Fibroblast of upper back skin (primary cell): ENCODE measurements around the gene PTPRE.
A peak's percentile ranks its signal among the peaks of the same experiment; 100 is the strongest.

Source experiments
- DNase-seq: peaks from one replicate; pipeline ENCODE4 v3.0.0-alpha.2; 2013

Gene PTPRE

DNA sequence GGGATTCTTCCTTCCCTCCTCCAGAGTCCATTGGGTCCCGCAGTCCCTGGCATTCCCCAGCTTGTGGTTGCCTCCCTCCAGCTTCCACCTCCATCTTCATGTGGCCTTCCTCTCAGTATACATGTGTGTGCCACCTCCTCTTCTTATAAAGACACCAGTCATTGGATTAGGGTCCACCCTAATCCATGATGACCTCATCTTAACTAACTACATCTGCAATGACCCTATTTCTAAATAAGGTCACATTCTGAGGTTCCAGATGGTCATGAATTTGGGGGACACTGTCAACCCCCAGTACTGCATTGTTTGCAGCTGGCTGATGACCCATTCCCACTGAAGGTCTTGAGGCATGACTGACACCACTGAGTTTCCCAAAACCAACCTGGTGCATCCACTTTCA lies 99.0 kb downstream of the PTPRE start:
- no peak for DNase-seq

DNA sequence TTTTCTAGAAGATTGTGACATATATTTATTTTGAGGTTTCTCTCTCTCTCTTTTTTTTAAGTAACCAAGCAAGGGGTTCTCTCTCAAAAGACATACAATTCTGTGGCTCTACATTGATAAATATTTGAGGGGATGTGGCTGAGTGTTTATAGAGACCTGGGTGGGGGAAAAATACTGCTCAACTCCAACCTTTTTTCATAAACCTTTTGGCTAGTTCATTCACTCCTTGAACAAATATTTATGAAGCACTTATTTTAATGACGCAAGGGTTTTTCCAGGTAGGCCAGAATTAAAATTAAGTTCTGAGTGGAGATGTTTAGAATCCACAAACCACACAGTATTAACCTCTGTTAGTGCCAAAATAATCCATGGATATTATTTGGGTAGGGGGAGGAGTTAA lies 100.2 kb downstream of the PTPRE start:
- no peak for DNase-seq

DNA sequence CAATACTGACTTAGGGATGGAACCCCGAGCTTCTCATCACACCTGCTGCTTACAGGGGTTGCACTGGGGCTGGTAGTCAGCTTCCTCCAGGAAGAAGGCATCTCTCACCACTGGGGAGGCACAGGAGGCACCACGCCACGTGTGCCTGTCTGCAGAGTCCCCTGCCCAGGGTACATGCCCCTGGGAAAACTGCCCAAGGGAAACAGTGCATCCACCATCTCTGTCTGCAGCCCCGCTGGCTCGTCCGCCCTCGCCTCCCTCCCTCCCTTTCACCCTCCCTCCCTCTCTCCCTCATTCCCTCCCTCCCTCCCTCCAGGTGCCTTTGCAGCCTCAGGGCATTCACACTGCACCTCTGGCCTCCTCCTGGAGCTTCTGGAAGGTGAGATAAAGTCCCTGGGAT lies 101.1 kb downstream of the PTPRE start:
- no peak for DNase-seq

DNA sequence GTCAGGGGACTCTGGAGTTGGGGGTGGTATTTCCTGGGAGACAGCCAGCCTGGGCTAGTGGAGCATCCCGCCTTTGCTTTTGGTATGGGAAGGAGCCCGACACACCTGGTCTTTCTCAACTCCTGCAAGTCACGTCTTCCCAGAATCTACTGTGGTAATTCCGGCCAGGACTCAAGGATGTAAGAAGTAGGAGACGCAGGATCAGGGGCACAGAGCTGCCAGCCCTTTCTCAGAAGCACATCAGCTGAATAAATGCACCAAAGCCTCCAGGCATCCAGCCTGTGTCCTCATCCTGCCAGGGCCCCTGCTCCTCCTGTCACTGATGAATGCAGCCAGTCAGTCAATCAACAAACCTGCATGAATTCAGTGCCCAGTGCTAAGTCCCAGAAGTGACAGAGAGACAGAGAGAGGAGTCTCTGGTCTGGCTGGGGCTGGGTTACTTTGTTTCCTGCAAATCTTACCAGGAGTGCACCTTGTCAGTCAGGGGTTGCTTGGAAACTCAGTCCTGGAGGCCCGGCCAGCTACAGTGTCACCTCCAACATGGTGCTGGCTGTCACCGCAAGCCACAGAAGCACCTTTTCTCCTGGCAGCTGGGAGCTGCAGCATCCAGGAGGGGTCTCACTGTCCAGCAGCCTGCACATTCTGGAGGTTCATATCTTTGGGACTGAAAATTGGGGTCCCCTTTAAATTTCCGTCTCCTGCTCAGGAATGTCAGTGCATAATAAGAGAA lies 101.8 kb downstream of the PTPRE start:
- DNase-seq: no peak

DNA sequence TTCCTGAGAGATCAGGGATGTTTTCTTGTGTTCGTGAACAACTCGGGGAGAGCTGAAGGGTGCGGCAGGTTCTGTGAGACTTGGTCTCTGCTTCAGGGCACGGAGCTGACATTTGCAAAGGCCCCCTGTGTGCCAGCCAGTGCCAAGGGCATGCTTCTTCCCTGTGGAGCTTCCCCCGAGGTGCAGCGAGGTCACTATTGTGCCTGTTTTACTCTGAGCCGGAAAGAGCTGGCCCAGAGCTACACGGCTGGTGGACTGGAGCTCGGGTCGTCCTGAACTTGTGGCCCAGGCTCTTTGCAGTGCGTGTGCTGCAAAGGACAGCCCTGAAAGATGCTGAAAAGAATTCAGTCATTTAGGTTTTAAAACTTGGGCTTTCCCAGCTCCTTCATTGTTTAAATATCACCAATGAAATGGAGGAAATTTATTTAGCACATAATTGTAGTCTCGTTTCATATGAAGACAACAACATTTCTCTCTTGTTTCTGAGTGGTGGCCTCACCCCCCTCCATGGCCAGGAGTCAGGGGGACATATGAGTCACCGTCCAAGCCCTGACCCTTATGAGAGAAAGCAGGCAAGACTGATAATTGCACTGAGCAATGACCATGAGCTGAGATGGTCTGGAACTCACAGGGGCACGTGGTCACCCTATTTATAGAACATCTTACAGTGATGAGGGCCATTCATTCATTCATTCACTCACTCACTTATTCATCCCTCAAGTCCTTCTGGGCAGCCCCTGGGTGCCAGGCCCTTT lies 102.6 kb downstream of the PTPRE start:
- DNase-seq: no peak

DNA sequence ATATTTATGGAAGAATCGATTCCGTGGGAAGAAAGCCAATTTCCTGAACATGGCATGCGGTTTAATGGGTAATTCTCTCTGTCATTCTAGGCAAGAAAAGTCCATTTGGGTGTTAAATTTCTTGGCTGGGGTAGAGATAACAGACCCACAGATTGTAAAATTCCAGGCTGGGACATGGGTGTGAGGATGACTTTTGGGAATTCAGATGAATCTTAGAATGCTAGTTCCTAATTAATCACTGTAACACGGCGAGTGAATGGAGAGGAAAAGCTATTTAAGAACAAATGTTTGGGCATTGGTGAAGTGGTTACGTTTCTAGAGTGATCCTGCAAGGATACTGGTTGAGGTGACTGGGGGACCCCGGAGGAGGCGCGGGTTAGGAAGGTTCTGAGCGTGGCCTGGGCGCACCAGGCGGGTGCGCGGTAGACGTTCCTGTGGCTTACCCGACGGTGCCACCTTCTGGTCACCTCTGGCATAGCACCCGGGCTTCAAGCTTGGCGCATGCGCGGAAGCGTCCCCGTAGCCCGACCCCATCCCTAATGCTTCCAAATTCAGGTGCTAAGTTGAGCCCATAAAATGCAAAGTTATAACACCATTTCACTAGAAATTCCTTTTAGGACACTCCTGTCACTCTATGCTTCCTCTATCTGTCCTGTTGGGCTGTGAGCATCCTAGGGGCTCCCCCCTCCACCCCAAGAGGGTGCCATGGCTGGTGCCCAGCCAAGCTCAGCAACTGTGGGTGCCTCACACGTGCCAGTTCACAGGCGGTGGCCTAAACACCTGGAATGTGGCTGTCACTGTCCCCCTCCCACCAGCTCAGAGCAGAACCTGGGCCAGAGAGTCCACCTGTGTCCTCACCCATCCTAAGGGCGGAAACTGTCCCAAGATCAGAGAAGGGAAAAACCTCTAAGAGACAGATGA lies 104.4 kb downstream of the PTPRE start:
- peak; percentile 53 for DNase-seq

DNA sequence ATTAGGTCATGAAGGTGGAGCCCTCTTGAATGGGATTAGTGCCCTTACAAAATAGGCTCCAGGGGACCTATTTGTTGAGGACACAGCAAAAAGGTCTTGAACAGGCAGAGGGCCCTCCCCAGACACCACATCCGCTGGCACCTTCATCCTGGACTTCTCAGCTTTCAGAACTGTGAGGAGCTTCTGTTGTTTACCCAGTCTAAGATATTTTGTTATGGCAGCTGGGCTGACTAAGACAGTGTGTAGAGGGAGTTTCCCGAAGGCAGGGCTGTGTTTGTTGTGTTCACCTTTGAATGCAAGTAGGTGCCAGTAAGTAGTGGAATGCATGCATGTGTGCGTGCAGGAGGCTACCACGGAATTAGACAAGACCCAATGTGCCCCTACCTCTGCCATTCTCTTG lies 106.7 kb downstream of the PTPRE start:
- DNase-seq: no peak

DNA sequence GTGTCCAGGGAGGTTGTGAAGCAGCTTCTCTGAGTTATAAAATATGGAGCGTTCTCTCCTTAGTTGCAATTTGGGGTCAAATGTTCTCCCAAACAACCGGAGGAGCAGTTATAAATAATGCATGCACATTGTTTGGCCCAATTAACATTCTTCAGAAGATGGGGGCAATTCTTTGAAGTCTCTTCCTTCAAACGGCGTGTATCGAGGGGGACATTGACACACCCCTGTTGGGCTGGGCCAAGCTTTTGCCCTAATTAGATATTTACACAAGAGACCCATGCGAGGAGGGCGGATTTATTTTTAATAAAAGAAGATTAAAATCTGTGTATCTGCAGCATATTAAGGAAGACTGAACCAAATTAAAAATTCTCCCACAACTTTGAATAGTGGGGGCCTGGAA lies 107.3 kb downstream of the PTPRE start:
- no peak for DNase-seq

DNA sequence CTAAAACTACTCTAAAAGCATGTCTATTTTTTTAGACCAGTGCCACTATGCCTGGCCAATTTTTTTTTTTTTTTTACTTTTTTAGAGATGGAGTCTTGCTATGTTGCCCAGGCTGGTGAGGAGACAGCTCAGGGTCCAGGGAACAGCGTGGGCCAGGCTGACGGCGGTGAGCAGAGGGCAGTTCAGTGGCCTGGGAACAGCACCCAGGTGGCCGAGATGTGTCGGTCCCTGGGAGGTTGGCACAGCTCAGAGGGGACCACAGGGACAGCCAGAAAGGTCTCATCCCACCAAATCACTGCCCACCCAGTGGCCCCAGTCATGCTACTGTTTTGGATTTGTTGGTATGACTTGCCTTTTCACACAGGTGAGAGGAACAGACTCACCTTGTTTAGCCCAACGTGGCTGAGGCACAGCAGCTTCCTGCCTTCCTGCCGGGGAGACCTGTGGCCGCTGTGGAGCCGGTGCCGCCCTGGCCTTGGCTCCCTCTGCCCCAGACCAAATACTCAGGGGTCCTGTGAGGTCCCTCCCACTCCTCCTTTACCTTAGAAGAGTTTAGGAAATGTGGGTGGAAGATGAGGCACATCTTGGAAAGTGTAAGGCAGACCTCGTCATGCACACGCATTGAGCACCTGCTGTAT lies 109.6 kb downstream of the PTPRE start:
- no peak for DNase-seq

DNA sequence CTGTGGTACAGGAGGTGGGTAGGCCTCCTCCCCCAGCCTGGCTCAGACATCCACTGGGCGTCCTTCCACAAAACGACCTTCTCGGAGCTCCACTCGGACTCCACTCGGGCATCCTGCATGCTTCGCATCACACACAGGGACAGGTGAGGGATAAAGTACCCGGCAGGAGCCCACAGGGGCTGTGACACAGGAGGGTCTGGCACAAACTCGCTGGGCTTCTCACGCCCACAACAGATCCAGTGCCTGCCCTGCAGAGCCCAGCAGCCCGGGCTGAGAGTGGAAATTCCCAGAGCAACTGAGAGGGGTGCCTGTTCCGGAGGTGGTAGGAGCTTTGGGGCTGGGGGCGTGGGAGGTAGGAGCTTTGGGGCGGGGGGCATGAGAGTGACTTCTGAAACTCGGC lies 110.9 kb downstream of the PTPRE start:
- no peak for DNase-seq

DNA sequence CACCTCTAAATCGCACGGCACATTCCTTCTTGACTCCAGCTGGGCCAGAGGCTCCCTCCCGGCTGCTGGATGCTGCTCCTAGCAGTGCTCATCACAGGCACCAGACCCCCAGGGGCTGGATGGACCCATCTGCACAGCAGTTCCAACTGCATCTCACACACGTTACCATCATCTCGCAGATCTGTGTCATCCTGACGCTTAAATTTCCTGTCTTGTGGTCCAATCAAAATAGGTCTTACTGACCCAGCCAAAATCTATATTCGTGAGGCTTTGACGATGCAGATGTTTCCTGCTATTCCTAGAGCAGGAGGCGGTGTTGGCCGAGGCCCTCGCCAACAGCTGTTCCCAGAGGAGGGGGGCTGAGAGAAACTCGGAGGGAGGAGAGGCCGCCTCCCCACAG lies 111.3 kb downstream of the PTPRE start:
- peak; percentile 20 for DNase-seq

DNA sequence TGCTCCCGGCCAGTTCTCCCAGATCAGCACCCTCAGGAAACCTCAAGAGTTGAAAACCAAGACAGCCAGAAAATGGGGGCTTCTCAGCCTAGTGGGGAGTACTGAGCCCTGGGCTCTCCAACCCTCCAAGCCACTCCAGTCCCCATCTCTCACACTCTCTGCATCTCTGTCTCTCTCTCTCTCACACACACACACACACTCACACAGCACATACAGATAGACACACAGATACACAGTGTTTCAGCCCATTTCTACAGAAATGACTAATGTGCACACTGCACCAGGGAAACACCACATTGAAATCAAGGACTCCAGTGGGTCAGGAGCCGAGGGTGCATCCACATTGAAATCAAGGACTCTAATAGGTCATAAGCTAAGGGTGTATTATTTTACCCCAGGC lies 111.8 kb downstream of the PTPRE start:
- DNase-seq: no peak

DNA sequence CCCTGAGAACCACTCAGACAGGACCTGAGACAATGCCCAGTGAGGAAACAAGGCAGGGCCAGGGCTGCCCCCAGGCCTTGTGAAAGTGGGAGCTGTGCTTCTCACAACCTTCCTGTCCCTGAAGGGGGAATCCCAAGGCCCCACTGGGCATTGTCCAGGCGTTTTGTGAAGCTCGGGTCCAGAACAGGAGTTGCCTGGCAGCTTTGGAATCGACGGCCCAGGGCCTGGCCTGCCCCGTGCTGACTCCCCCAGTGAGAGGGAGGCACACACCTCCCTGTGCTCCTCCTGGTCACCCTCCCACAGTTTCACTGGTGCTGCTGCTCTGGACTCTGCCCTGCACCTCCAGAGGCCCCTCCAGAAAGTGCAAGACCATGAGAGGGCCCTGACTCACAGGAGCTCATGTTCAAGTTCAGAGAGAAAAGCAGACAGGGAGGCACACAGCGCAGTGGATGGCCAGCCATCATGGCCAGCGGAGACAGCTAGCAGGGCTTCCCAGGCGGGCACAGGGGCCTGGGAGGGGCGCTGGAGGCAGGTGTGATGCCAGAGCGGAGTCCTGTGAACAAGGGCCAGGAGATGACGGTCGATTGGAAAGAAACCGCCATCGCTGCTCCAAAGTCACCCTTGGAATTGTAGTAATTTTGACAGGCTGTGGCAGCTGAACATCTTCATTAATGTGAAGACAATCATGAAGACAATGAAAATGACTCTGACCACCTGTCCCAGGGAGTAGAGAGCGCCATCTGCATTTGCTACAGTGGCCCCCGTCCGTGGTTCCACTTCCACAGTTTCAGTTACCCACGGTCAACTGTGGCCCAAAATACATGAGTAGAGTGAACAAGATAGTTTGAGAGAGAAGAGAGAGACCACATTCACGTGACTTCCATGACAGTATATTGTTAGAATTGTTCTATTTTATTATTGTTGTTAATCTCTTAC lies 115.6 kb downstream of the PTPRE start:
- no peak for DNase-seq

DNA sequence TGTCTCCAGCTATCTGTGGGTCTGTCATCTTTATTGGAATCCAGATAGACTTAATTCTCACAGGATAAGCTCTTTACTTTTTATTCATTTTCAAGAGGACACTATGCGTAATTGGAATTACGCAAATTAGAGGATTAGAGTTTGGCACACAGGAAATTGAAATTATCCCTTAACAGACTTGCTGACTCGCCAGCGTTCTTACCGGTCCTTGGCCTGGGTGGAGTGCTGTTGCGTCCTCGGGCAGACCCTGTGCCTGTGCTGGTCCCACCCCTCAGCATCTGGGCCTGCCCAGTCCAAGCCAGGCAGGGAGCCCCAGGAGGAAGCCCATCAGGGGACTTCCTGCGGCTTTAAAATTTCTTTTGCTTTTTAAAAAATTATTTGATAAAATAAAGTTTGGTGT lies 117.5 kb downstream of the PTPRE start:
- no peak for DNase-seq

DNA sequence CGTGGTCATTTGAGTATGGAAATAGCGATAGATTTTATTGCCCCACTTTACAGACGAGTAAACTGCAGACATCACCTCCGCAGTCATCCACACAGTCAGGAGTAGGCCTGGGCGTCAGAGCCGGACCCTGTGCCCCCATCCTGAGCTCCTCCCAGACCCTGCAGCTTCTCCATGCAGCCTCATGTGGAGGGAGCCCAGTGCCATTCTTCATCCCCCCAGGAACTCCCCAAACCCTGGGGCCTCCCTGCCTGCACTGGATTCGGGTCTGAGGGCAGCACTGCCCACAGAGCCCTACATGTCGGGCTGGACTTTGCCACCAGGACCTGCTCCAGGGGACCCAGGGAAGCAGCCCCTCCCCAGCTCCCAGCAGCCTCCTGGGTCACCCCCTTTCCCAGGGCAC lies 118.5 kb downstream of the PTPRE start:
- DNase-seq: no peak

DNA sequence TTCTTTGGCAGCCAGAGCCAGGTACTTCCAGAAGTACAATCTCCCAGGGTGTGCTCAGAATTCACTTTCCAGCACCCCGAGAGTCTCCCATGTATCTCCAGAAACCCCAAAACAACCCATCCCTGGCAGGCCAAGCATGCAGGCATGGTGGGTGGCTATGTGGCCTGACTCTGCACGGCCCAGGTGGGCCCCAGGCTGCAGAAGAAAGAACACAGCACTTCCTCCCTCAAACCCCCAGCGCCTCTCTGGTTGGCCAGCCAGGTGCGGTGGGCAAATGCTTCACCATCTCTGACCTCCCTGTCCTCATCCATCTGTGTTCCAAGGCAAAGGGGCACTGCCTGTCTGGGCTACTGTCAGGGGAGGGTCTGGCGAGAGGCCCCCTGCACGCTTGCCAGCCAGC lies 119.0 kb downstream of the PTPRE start:
- DNase-seq: no peak

DNA sequence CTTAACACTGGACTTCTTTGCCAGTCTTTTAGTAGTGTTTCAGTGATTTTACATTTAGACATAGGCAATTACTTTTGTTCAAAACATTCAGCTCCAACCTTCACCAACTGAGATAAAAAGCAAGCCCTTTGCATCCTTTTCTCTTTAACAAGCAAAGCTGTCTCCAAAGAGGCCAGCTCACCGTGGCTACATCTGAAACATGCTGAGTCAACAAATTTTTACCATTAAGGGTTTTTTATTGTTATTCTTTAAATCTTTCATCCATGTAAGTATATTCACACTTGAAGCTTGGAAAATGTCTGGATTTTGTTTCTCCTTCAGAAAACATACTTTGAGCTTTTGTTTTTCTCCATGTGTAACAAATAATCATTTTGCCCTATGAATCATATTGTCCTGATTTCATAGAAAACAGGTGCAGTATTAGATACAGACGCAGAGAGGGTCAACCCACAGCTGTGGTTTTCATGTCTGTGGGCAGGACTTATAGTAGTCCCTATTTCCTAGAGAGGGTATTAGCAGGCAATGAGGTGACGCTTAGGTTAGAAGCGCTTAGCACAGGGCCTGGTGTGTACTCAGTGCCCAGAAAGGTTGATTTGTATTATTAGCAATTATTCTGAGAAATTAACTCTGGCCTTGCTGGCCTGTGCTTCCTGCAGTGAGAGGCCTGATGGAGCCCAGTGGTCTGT lies 119.9 kb downstream of the PTPRE start:
- no peak for DNase-seq

DNA sequence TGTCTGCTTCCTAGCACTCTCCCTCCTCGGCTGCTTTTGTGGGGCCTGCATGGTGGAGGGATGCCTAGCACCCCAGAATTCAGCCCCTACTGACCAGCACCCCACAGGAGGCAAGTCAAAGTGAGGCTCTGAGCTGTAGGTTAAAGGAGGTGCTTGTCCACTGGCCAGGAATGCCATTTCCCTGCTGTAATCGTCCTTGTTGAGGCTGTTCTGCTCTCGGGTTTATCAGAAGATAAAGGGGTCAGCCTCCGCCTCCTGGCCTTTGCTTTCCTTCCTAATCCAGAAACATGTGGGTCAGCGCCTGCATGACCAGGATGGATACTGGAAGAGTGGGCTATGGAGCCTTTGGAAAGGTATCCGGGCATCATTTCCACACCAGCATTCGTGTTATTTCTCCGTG lies 120.4 kb downstream of the PTPRE start:
- no peak for DNase-seq

DNA sequence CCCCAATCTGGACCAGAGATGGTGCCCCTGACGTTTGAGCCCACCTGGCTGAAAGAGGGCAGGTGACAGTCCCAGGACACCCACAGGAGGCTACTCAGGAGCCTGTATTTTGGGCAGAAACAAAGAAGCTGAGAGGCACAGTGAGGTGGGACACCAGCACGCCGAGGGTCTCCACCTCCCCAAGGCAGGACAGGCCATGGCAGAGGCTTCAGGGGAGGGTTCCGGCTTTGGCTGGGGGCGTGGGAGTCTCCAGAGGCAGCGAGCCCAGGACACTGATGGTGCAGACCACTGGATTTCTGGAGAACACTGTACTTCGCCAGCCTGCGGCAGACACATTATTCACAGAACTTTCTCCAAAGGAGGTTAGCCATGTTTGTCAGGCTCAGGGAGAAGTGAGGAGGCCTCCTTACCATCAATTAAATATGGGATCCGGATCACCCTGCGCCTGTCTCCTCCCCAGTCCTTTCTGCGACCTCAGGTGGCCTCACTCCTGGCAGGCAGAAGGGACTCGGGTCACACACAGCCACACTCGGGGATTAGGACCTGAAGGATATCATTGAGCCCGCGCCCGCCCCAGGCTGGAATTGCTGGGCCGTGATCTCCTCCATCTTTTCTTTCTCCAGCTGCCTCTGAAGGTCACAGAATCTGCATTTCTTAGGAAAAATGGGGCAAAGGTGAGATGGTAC lies 121.1 kb downstream of the PTPRE start:
- DNase-seq: no peak

DNA sequence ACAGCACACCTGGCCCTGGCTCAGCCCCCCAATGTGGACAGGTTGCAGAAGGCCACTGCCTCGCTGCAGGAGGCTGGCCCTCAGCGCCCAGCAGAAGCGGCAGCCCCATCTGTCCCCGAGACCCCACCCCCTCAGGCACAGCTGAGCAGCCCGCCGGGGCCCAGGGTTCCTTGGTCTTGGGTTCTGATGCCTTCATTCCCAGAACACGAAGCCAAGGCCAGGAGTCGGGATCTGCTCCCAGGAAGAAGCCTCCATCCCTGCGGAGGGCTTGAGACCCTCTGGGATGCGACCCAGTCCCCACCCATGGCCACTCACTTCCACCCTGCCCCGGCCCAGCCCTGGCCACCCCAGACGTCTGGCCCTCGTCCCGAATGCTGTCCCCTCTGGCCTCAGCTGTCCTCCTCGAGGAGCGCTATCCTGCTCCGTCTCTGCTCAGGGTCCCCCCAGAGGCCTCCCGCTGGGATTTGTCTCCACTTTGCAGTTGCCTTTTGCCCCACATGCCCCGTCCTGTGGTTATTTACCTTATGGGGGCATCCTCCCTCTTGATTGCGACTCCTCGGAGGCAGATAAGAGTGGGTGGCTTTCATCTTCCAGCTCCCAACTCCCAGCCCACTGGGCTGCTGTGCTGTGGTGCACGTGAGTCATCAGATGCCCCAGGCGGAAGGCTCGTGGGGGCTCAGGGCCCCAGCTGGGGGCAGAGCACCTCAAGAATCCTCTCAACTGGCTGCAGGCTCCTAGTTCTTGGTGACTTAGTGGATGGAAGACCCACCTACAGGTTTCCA lies 121.8 kb downstream of the PTPRE start:
- DNase-seq: no peak
